AG10803 (cell line): ENCODE results near the gene CDH5.
A peak's percentile ranks its signal among the peaks of the same experiment; 100 is the strongest.

ENCODE experiments used
- DNase-seq: peaks from one replicate; pipeline ENCODE4 v3.0.0; 2010; ENCODE audit warnings: low read depth
- H3K4me3 ChIP-seq: 2 replicates; pipeline ENCODE4 v1.5.1; 2011; ENCODE audit warnings: mild to moderate bottlenecking, low read length, control low read depth
- TF ChIP-seq, protein P1 (sequence below): conservative IDR thresholded peaks from 2 replicates; pipeline ENCODE4 v1.5.1; 2011; ENCODE audit warnings: mild to moderate bottlenecking, low read length, control low read depth, inconsistent platforms

CDH5 gene

GRCh38 chr16:66408163-66409048 is 41.9 kb downstream of the CDH5 start:
- TF ChIP-seq, protein P1, sequence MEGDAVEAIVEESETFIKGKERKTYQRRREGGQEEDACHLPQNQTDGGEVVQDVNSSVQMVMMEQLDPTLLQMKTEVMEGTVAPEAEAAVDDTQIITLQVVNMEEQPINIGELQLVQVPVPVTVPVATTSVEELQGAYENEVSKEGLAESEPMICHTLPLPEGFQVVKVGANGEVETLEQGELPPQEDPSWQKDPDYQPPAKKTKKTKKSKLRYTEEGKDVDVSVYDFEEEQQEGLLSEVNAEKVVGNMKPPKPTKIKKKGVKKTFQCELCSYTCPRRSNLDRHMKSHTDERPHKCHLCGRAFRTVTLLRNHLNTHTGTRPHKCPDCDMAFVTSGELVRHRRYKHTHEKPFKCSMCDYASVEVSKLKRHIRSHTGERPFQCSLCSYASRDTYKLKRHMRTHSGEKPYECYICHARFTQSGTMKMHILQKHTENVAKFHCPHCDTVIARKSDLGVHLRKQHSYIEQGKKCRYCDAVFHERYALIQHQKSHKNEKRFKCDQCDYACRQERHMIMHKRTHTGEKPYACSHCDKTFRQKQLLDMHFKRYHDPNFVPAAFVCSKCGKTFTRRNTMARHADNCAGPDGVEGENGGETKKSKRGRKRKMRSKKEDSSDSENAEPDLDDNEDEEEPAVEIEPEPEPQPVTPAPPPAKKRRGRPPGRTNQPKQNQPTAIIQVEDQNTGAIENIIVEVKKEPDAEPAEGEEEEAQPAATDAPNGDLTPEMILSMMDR, result no peak
- peak; percentile 55 for DNase-seq
- H3K4me3 ChIP-seq, result no peak overlapping the region

- TF ChIP-seq, protein P1, result no peak
- peak; percentile 51 for DNase-seq
- no peak overlapping the region for H3K4me3 ChIP-seq
Measured at GRCh38 chr16:66409156-66409555, 42.7 kb downstream of the CDH5 start.

- TF ChIP-seq, protein P1, result no peak
- no peak overlapping the region for H3K4me3 ChIP-seq
- DNase-seq, result no peak
Measured at GRCh38 chr16:66412182-66412581, 45.7 kb downstream of the CDH5 start.

- H3K4me3 ChIP-seq, result no peak overlapping the region
- TF ChIP-seq, protein P1, result no peak
- DNase-seq, result peak; percentile 34
Measured at GRCh38 chr16:66414891-66415290, 48.4 kb downstream of the CDH5 start.

DNA sequence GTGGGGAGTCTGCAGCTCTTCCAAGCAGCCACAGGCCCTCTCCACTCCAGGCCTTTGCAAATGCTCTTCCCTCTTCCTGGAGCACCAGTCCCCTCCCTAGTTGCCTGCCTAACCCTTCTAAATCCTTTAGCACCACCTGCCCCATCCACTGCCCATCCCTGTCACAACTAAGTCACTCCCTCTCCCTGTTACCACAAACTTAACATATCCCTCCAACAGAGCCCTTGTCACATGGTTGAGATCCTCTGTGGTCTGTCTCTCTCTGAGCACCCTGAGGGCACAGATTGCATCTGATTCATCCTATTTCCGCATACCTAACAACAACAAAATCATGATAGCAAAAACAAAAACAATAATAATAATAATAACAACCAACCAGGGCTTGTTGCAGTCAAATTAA is 49.6 kb downstream of the CDH5 start:
- peak; percentile 12 for DNase-seq
- H3K4me3 ChIP-seq, result no peak overlapping the region
- TF ChIP-seq, protein P1, result no peak

GRCh38 chr16:66416939-66417700 is 50.6 kb downstream of the CDH5 start:
- TF ChIP-seq, protein P1, result no peak
- H3K4me3 ChIP-seq, result no peak overlapping the region
- peak; percentile 82 for DNase-seq
